Activated naive CD4-positive, alpha-beta T cell treated with Interleukin-2 at 50 U/mL for 16 hours (primary cell): ENCODE data around the gene IGSF8.
"Not testable (repeated sequence)": the region's sequence is repeated elsewhere in the genome, so short reads cannot be mapped to it uniquely, and the experiment has no call there.

Experiments used
- DNase-seq: peaks from one replicate; pipeline ENCODE4 v3.0.0-alpha.2; 2020

The IGSF8 gene

GRCh38 chr1:160064164-160064563 lies 34.3 kb downstream of the IGSF8 start:
- no peak for DNase-seq

GRCh38 chr1:160063176-160063575 lies 35.2 kb downstream of the IGSF8 start:
- DNase-seq = no peak

GRCh38 chr1:160062230-160062532 lies 36.2 kb downstream of the IGSF8 start:
- DNase-seq = no peak

- no peak for DNase-seq
Observed at GRCh38 chr1:160061369-160062229, 36.8 kb downstream of the IGSF8 start.

GRCh38 chr1:160058087-160058486 lies 40.3 kb downstream of the IGSF8 start:
- DNase-seq = no peak

- DNase-seq = no peak
Observed at GRCh38 chr1:160056648-160057169, 41.7 kb downstream of the IGSF8 start.

GRCh38 chr1:160053548-160054365 lies 44.7 kb downstream of the IGSF8 start:
- no peak for DNase-seq

GRCh38 chr1:160052936-160053335 lies 45.5 kb downstream of the IGSF8 start:
- no peak for DNase-seq

- DNase-seq = no peak
Observed at GRCh38 chr1:160050619-160051018, 47.8 kb downstream of the IGSF8 start.

GRCh38 chr1:160050182-160050581 lies 48.2 kb downstream of the IGSF8 start:
- DNase-seq = not testable (repeated sequence)

- DNase-seq = no peak
Observed at GRCh38 chr1:160049101-160049500, 49.3 kb downstream of the IGSF8 start.

- DNase-seq = no peak
Observed at GRCh38 chr1:160048335-160048734, 50.1 kb downstream of the IGSF8 start.

- no peak for DNase-seq
Observed at GRCh38 chr1:160047111-160047991, 51.1 kb downstream of the IGSF8 start.

- DNase-seq = peak; percentile 25
Observed at GRCh38 chr1:160046494-160047110, 51.8 kb downstream of the IGSF8 start.

- no peak for DNase-seq
Observed at GRCh38 chr1:160045653-160046052, 52.8 kb downstream of the IGSF8 start.

- no peak for DNase-seq
Observed at GRCh38 chr1:160043543-160043942, 54.9 kb downstream of the IGSF8 start.
